ENCODE results near the gene AGAP1. TPM values are rescaled to one million over a fixed set of nuclear protein-coding genes. Genes with fewer than 3 reads are reported as not detected.

Gene AGAP1
- total and polyA plus RNA-seq, 8 donors, result 5.0 to 27.6 (median 17.4) TPM

- intact Hi-C loops (cut with DNase I), result no loop called here
- Histone ChIP-seq H3K4me3 (no peak overlapping the region), H3K9me3 (no peaks in the 10 kb centered on the region), H3K27me3 (peaks cover 10 to 78% (median 26%) of the 10 kb centered on the region in 4 donors), H3K36me3 (no peaks in the 10 kb centered on the region), H3K4me1 (peaks cover 4 to 15% (median 13%) of the 10 kb centered on the region in 3 donors), H3K27ac (no peak overlapping the region)
- no peak for TF ChIP-seq CTCF (IDR thresholded peaks at IDR 0.05)
- FAIRE-seq (no peak), ATAC-seq (no peak), DNase-seq (no peak)
- 7 to 10% methylated on average over 36 of the region's 36 CpGs for WGBS, 2 donors
These were observed 675.4 kb downstream of the AGAP1 start for GRCh38 chr2:236169151-236169721.

- WGBS, 2 donors, result 5 to 6% methylated on average over 38 of the region's 38 CpGs
- no peak overlapping the region for H3K27ac ChIP-seq
- H3K4me1 ChIP-seq, result peaks cover 0 to 8% (median 7%) of the 10 kb centered on the region in 3 donors
- H3K27me3 ChIP-seq, result peaks cover 10 to 71% (median 26%) of the 10 kb centered on the region in 4 donors
- no peak overlapping the region for H3K4me3 ChIP-seq
- no peaks in the 10 kb centered on the region for H3K36me3 ChIP-seq
- no peaks in the 10 kb centered on the region for H3K9me3 ChIP-seq
- ATAC-seq (no peak), FAIRE-seq (no peak), DNase-seq (no peak)
- TF ChIP-seq CTCF (IDR thresholded peaks at IDR 0.05), result no peak
- intact Hi-C loops (cut with DNase I), result no loop called here
These were observed 676.1 kb downstream of the AGAP1 start for GRCh38 chr2:236169741-236170589.

GRCh38 chr2:236170590-236171165 lies 676.8 kb downstream of the AGAP1 start:
- no peak overlapping the region for H3K4me3 ChIP-seq
- peaks cover 0 to 7% (median 7%) of the 10 kb centered on the region in 3 donors for H3K4me1 ChIP-seq
- WGBS, 2 donors, result 7 to 8% methylated on average over 21 of the region's 21 CpGs
- FAIRE-seq, result no peak
- no peaks in the 10 kb centered on the region for H3K36me3 ChIP-seq
- TF ChIP-seq CTCF (IDR thresholded peaks at IDR 0.05), result no peak
- intact Hi-C loops (cut with DNase I), result no loop called here
- no peak for DNase-seq
- peaks cover 10 to 63% (median 23%) of the 10 kb centered on the region in 4 donors for H3K27me3 ChIP-seq
- no peak for ATAC-seq
- no peak overlapping the region for H3K27ac ChIP-seq
- H3K9me3 ChIP-seq, result no peaks in the 10 kb centered on the region

GRCh38 chr2:236171181-236171679 lies 677.4 kb downstream of the AGAP1 start:
- no peak for DNase-seq
- H3K4me1 ChIP-seq, result peaks cover 0 to 7% (median 7%) of the 10 kb centered on the region in 3 donors
- no peak for TF ChIP-seq CTCF (IDR thresholded peaks at IDR 0.05)
- FAIRE-seq, result no peak
- H3K27ac ChIP-seq, result no peak overlapping the region
- no peak for ATAC-seq
- intact Hi-C loops (cut with DNase I), result no loop called here
- H3K36me3 ChIP-seq, result no peaks in the 10 kb centered on the region
- H3K4me3 ChIP-seq, result no peak overlapping the region
- WGBS, 2 donors, result 2 to 3% methylated on average over 27 of the region's 27 CpGs
- no peaks in the 10 kb centered on the region for H3K9me3 ChIP-seq
- peaks cover 10 to 58% (median 22%) of the 10 kb centered on the region in 4 donors for H3K27me3 ChIP-seq
